HEK293 (cell line): Measurements from ENCODE around the gene TNFSF11.

Experiments used
- CTCF ChIA-PET: fragments of 350-600 bp; formaldehyde crosslinking; extraction: SDS; loops from one replicate; lab custom pipeline; 2021; ENCODE audit warnings: antibody characterized with exemption; lab: Yijun Ruan, JAX
- POLR2A ChIA-PET: fragments of 300-600 bp; formaldehyde crosslinking; extraction: SDS; loops from one replicate; lab custom pipeline; 2020; ENCODE audit warnings: antibody characterized with exemption, inconsistent platforms; lab: Yijun Ruan, JAX
- H3K27ac ChIP-seq: fragments of 200-500 bp; sonication (Bioruptor generic); 2 replicates; pipeline ENCODE4 v1.5.1; 2014; ENCODE audit warnings: low read depth, low read length, control low read depth, inconsistent platforms; ENCODE audit errors: extremely low read depth
- H3K36me3 ChIP-seq, 2 experiments: fragments of 200-500 bp in 1 of 2; sonication (Bioruptor generic) in 1 of 2; 1 replicate in 1 of 2; 2 replicates in 1 of 2; pipeline ENCODE4 v1.5.1; 2014 to 2017; ENCODE audit warnings: inconsistent platforms in 2 of 2, low read length in 2 of 2; ENCODE audit not compliant: control insufficient read depth in 2 of 2, insufficient read depth in 1 of 2
- H3K4me1 ChIP-seq: fragments of 200-500 bp; sonication (Bioruptor generic); 2 replicates; pipeline ENCODE4 v1.5.1; 2014; ENCODE audit warnings: mild to moderate bottlenecking, low read length, inconsistent platforms; ENCODE audit not compliant: control insufficient read depth, insufficient read depth
- H3K4me3 ChIP-seq: 2 replicates; pipeline ENCODE4 v1.5.1; 2011; ENCODE audit warnings: low read depth, mild to moderate bottlenecking, control low read depth, low read length, moderate library complexity
- H3K9me3 ChIP-seq: fragments of 200-500 bp; sonication (Bioruptor generic); 2 replicates; pipeline ENCODE4 v1.5.1; 2014; ENCODE audit warnings: low read depth, low read length, inconsistent platforms; ENCODE audit not compliant: control insufficient read depth, insufficient read depth
- EGR2 ChIP-seq: fragments of 450-650 bp; formaldehyde crosslinking; IDR thresholded peaks from 2 replicates; pipeline ENCODE4 v1.5.1; 2016; ENCODE audit warnings: low read depth, missing biosample characterization, missing genetic modification characterization
- FEZF1 ChIP-seq: fragments of 450-650 bp; formaldehyde crosslinking; IDR thresholded peaks from 2 replicates; pipeline ENCODE4 v1.5.1; 2016; ENCODE audit warnings: missing biosample characterization, missing genetic modification characterization
- GFI1B ChIP-seq: fragments of 450-650 bp; formaldehyde crosslinking; IDR thresholded peaks from 2 replicates; pipeline ENCODE4 v1.5.1; 2016; ENCODE audit warnings: missing biosample characterization, missing genetic modification characterization
- GLI2 ChIP-seq: fragments of 450-650 bp; formaldehyde crosslinking; IDR thresholded peaks from 2 replicates; pipeline ENCODE4; 2017; ENCODE audit warnings: missing biosample characterization, missing genetic modification characterization, low read depth, borderline replicate concordance
- GLIS2 ChIP-seq: fragments of 450-650 bp; formaldehyde crosslinking; IDR thresholded peaks from 2 replicates; pipeline ENCODE4 v1.5.1; 2016; ENCODE audit warnings: missing biosample characterization, missing genetic modification characterization
- PATZ1 ChIP-seq: fragments of 450-650 bp; formaldehyde crosslinking; IDR thresholded peaks from 2 replicates; pipeline ENCODE4 v1.5.1; 2016; ENCODE audit warnings: missing biosample characterization, missing genetic modification characterization
- ZBTB26 ChIP-seq: fragments of 450-650 bp; formaldehyde crosslinking; optimal IDR thresholded peaks from 2 replicates; pipeline ENCODE3; 2016; ENCODE audit warnings: missing biosample characterization, mild to moderate bottlenecking, missing genetic modification characterization
- ZEB2 ChIP-seq: fragments of 450-650 bp; formaldehyde crosslinking; IDR thresholded peaks from 2 replicates; pipeline ENCODE4 v1.5.1; 2016; ENCODE audit warnings: missing biosample characterization, missing genetic modification characterization
- ZNF112 ChIP-seq: fragments of 450-650 bp; formaldehyde crosslinking; IDR thresholded peaks from 2 replicates; pipeline ENCODE4 v1.5.0; 2017; ENCODE audit warnings: missing biosample characterization, missing genetic modification characterization
- ZNF132 ChIP-seq: fragments of 450-650 bp; formaldehyde crosslinking; IDR thresholded peaks from 2 replicates; pipeline ENCODE4 v1.5.1; 2017; ENCODE audit warnings: missing biosample characterization, missing genetic modification characterization, borderline replicate concordance
- ZNF138 ChIP-seq: fragments of 450-650 bp; formaldehyde crosslinking; IDR thresholded peaks from 2 replicates; pipeline ENCODE4 v1.5.1; 2016; ENCODE audit warnings: missing biosample characterization, missing genetic modification characterization, borderline replicate concordance
- ZNF24 ChIP-seq: fragments of 450-650 bp; formaldehyde crosslinking; IDR thresholded peaks from 2 replicates; pipeline ENCODE4 v1.5.1; 2016; ENCODE audit warnings: missing biosample characterization, missing genetic modification characterization
- ZNF280D ChIP-seq: fragments of 450-650 bp; formaldehyde crosslinking; IDR thresholded peaks from 2 replicates; pipeline ENCODE4 v1.5.1; 2016; ENCODE audit warnings: missing biosample characterization, missing genetic modification characterization
- ZNF362 ChIP-seq: fragments of 450-650 bp; formaldehyde crosslinking; IDR thresholded peaks from 2 replicates; pipeline ENCODE4 v1.5.1; 2016; ENCODE audit warnings: missing biosample characterization, missing genetic modification characterization
- ZNF529 ChIP-seq: fragments of 450-650 bp; formaldehyde crosslinking; IDR thresholded peaks from 2 replicates; pipeline ENCODE4 v1.5.1; 2017; ENCODE audit warnings: missing genetic modification characterization, missing biosample characterization; ENCODE audit not compliant: insufficient replicate concordance
- ZNF596 ChIP-seq: fragments of 450-650 bp; IDR thresholded peaks from 2 replicates; pipeline ENCODE4 v1.5.0; 2018; ENCODE audit warnings: missing biosample characterization, mild to moderate bottlenecking, missing genetic modification characterization, moderate library complexity
- ZNF654 ChIP-seq: fragments of 450-650 bp; formaldehyde crosslinking; IDR thresholded peaks from 2 replicates; pipeline ENCODE4 v1.5.1; 2016; ENCODE audit warnings: low read depth, missing biosample characterization, missing genetic modification characterization
- ZNF660 ChIP-seq: fragments of 450-650 bp; IDR thresholded peaks from 2 replicates; pipeline ENCODE4 v1.5.1; 2018; ENCODE audit warnings: missing biosample characterization, mild to moderate bottlenecking, missing genetic modification characterization
- ZNF707 ChIP-seq: fragments of 450-650 bp; formaldehyde crosslinking; IDR thresholded peaks from 2 replicates; pipeline ENCODE4 v1.5.1; 2016; ENCODE audit warnings: missing biosample characterization, missing genetic modification characterization
- ZSCAN16 ChIP-seq: fragments of 450-650 bp; formaldehyde crosslinking; IDR thresholded peaks from 2 replicates; pipeline ENCODE4 v1.5.1; 2016; ENCODE audit warnings: missing biosample characterization, missing genetic modification characterization

TNFSF11 gene

GRCh38 chr13:42594481-42595252, 20.7 kb downstream of the TNFSF11 start:
- H3K9me3 ChIP-seq: no peaks in the 10 kb centered on the region
- POLR2A ChIA-PET: no interaction called here
- no peaks in the 10 kb centered on the region for H3K4me1 ChIP-seq
- H3K27ac ChIP-seq: no peak overlapping the region
- no peak overlapping the region for H3K4me3 ChIP-seq
- TF ChIP-seq ZNF132 (tag by site-specific recombination): no peak
- peak; percentile 65; the same call in 1 of the 2 replicates for TF ChIP-seq ZNF660 (tag by site-specific recombination)
- peak; percentile 78 for TF ChIP-seq ZNF654 (tag by site-specific recombination)
- 0 out of 2 replicates have a peak, but pooled peaks have one; percentile 35 for TF ChIP-seq ZNF362
- TF ChIP-seq FEZF1 (tag by site-specific recombination): peak; percentile 72; the same call in 1 of the 2 replicates
- no peak for TF ChIP-seq EGR2 (tag by site-specific recombination)
- peak; percentile 72 for TF ChIP-seq GFI1B (tag by site-specific recombination)
- H3K36me3 ChIP-seq: no peaks in the 10 kb centered on the region
- CTCF ChIA-PET: interaction anchor here (0.6 to 1.8 kb wide), 30 partner anchors 8 to 1964 kb away, joined by 3 to 8 read pairs (median 3); no protein-coding TSS in a partner anchor

GRCh38 chr13:42595253-42595571, 21.3 kb downstream of the TNFSF11 start:
- Histone ChIP-seq H3K27ac (no peak overlapping the region), H3K4me3 (no peak overlapping the region), H3K9me3 (no peaks in the 10 kb centered on the region), H3K4me1 (no peaks in the 10 kb centered on the region), H3K36me3 (no peaks in the 10 kb centered on the region)
- CTCF ChIA-PET: interaction anchor here (0.6 to 1.8 kb wide), 28 partner anchors 9 to 1208 kb away, joined by 3 to 8 read pairs (median 3); no protein-coding TSS in a partner anchor
- TF ChIP-seq ZBTB26 (tag by site-specific recombination) (no peak), ZEB2 (tag by site-specific recombination) (peak; percentile 28; the same call in 1 of the 2 replicates)
- POLR2A ChIA-PET: no interaction called here

- H3K4me1 ChIP-seq: no peaks in the 10 kb centered on the region
- ChIA-PET POLR2A (no interaction called here), CTCF (interaction anchor here (0.8 kb wide), 1 partner anchor 371 kb away, joined by 3 read pairs; no protein-coding TSS in a partner anchor)
- no peak overlapping the region for H3K4me3 ChIP-seq
- no peaks in the 10 kb centered on the region for H3K36me3 ChIP-seq
- no peaks in the 10 kb centered on the region for H3K9me3 ChIP-seq
- H3K27ac ChIP-seq: no peak overlapping the region
- TF ChIP-seq PATZ1 (tag by site-specific recombination) (no peak), ZSCAN16 (no peak), ZNF707 (tag by site-specific recombination) (no peak), ZNF280D (tag by site-specific recombination) (no peak), GLI2 (tag by site-specific recombination) (no peak), GLIS2 (no peak), ZNF596 (tag by site-specific recombination) (no peak), ZNF112 (tag by site-specific recombination) (no peak), ZNF24 (no peak), ZNF138 (no peak), ZNF529 (tag by site-specific recombination) (no peak)
These were observed 23.6 kb downstream of the TNFSF11 start for GRCh38 chr13:42597505-42597904.
